GM19239 (cell line): ENCODE data around the gene MAP3K5.
A peak's percentile ranks its signal among the peaks of the same experiment; 100 is the strongest.
"Not testable (repeated sequence)": the region's sequence is repeated elsewhere in the genome, so short reads cannot be mapped to it uniquely, and the experiment has no call there.

Experiments
- DNase-seq: peaks from one replicate; pipeline ENCODE4 v3.0.0; 2011; ENCODE audit warnings: low spot score; ENCODE audit not compliant: insufficient read length
- FAIRE-seq: peaks from 2 replicates; lab custom pipeline; 2011; peaks lifted over from hg19 to GRCh38; lab: Jason Lieb, UNC

MAP3K5 gene, protein sequence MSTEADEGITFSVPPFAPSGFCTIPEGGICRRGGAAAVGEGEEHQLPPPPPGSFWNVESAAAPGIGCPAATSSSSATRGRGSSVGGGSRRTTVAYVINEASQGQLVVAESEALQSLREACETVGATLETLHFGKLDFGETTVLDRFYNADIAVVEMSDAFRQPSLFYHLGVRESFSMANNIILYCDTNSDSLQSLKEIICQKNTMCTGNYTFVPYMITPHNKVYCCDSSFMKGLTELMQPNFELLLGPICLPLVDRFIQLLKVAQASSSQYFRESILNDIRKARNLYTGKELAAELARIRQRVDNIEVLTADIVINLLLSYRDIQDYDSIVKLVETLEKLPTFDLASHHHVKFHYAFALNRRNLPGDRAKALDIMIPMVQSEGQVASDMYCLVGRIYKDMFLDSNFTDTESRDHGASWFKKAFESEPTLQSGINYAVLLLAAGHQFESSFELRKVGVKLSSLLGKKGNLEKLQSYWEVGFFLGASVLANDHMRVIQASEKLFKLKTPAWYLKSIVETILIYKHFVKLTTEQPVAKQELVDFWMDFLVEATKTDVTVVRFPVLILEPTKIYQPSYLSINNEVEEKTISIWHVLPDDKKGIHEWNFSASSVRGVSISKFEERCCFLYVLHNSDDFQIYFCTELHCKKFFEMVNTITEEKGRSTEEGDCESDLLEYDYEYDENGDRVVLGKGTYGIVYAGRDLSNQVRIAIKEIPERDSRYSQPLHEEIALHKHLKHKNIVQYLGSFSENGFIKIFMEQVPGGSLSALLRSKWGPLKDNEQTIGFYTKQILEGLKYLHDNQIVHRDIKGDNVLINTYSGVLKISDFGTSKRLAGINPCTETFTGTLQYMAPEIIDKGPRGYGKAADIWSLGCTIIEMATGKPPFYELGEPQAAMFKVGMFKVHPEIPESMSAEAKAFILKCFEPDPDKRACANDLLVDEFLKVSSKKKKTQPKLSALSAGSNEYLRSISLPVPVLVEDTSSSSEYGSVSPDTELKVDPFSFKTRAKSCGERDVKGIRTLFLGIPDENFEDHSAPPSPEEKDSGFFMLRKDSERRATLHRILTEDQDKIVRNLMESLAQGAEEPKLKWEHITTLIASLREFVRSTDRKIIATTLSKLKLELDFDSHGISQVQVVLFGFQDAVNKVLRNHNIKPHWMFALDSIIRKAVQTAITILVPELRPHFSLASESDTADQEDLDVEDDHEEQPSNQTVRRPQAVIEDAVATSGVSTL (N-terminal part only)

DNA sequence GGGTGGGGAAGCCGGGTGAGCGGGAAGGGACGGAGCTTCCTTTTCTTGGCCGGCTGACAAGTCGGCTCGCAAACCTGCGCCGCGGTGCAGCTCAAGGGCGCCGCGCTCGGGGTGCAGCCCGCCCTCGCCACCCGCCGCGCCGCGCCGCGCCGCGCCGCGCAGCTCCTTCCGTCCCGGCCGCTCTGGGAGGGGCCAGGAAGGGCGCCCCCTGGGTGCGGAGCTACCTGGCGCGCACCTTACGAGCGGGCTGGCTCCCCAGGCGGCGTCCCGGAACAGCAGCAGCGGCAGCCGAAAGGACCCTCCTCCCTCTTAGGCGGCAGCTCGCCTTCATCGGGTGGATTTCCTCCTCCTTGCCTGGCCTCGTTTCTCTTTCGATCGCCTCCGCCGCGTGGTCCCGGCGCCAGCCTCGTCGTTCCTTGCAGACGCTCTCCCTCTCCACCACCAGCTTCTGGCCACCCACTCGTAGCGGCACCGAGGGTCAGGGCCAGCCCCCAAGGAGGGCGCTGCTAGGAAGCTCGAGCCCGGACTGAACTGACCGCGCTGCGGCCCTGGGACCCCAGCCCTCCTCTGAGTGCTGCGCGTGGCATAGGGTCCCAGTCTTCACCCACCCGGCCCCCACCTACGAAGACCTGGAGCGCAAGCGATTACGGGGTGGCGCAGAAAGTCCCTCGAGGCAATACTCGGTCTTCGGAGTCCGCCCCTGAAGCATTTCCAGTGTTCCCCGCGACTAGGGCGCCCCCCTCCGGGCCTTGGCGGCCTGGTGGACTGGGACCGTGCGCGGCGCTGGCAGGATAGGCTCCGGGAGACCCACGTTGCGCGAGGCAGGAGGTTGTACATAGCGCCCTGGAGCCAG lies at the start of gene MAP3K5:
MAP3K5 (minus strand) TSS at position 68 of the 853 bp plus-strand sequence. CDS start 320 bp downstream, outside the sequence.
- FAIRE-seq (peak; percentile 94), DNase-seq (peak; percentile 39)

DNA sequence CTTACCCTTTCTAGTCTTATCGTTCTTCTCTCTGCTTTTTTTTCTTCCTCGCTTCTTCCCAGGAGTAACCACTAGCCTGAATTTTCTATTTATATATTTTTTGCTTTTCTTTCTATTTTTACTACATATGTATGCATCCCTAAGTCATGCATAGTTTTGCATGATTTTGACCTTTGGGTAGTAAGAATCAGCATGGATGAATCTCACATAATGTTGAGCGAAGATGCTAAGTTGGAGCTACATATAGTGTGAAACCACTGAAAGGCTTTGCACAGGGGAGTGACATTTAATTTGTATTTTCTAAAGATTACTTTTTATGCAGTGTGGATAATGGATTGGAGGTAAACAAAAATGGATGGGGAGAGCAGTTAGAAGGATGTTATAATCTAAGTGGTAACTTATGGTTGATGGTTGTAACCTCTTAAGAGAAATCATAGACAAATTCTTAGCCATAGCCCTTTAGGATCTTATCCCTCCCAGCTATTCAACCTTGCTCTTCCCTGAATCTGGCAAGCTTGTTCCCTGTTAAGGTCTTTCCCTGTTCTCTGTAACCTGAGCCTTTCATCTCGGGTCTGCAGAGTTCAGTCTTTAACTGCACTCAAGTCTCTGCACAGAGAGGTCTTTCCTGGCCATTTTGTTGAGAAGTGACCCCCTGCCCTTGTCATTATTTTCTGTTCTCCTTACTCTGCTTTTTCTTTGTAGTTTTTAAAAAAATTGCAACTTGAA lies 48.2 kb upstream of the MAP3K5 start:
- no peak for FAIRE-seq
- no peak for DNase-seq

DNA sequence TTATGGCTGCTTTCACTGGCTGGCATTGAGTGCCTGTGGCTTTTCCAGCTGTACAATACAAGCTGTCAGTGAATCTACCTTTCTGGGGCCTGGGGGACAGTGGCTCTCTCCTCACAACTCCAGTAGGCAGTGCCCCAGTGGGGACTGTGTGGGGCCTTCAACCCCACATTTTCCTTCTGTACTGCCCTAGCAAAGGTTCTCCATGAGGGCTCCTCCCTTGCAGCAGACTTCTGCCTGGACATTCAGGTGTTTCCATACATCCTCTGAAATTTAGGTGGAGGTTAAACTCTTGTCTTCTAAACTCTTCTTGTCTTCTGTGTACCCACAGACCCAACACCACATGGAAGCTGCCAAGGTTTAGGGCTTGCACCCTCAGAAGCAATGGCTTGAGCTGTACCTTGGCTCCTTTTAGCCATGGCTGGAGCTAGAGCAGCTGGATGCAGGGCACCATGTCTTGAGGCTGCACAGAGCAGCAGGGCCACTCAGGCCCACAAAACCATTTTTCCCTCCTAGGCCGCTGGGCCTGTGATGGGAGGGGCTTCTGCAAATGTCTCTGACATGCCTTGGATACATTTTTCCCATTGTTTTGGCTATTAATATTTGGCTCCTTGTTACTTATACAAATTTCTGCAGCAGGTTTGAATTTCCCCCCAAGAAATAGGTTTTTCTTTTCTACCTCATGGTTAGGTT lies 39.7 kb upstream of the MAP3K5 start:
- DNase-seq (no peak), FAIRE-seq (no peak)

DNA sequence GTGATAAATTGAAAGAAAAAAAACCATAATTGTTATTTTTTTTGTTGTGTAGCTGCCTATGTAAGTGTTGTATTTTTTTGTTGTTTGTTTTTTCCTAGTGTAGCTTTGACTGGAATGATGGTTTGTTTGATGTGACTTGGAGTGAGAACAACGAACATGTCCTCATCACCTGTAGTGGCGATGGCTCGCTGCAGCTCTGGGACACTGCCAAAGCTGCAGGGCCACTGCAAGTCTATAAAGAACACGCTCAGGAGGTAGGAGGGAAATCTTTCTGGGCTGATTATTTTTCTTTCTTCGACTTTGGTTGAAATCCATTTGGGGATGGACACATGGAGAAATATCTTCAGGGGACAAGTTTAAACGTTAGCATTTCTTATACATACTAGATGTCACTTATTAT lies 33.9 kb upstream of the MAP3K5 start:
- FAIRE-seq (no peak), DNase-seq (no peak)

DNA sequence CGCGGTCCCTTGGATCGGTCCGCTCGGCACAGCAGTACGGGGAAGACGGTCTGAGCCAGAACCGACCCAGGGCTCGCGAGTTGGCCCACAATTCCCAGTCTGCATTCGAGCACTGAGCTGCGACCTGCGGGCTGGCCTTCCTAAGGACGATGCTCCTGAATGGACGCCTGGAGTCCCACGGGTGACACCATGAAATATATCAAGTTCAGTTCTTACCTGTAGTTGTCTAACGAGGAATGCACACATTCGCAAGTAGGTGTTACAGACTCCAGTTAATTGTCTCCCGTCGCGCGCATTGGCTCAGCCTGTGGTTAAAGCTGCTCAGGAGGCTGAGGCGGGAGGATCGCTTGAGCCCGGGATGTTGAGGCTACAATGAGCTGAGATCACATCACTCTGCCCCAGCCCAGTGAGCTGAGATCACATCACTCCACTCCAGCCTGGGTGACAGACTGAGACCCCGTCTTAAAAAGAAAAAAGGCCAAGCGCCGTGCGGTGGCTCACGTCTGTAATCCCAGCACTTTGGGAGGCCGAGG lies 30.9 kb upstream of the MAP3K5 start:
- DNase-seq (no peak), FAIRE-seq (peak; percentile 61)

DNA sequence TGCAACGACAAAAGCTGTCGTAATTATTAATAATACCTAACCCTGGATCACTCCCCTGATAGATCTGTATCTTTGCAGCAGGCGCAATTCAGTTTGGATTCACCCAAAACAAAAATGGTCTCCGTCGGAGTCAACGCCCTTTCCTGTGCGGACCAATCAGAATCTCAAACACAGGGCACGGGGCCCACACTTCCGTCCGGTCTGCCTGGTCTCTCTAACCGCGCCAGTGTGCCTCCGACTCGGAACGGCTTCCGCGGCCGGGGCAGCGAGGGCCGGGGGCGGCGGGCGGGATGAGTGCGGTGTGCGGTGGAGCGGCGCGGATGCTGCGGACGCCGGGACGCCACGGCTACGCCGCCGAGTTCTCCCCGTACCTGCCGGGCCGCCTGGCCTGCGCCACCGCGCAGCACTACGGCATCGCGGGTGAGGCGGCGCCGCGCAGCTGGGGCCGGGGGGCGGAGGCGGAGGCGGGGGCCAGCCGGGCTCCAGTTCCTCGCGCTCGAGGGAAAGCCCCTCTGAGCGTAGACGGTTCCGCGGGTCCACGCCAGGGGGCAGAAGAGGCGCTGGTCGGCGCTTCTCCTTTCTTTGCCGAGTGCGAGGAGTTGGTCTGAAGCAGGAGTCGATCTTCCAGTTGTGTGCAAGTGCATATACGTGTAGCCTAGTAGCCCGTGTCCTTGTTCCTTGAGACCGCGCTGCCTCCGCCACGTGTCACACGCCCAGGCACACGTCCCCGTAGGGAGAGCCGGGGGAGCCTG lies 30.3 kb upstream of the MAP3K5 start, which contains the start of gene PEX7:
PEX7 (plus strand) TSS at position 217 of the 752 bp plus-strand sequence; CDS start at position 291, 74 bp downstream.
- DNase-seq = peak; percentile 71
- FAIRE-seq = peak; percentile 97

DNA sequence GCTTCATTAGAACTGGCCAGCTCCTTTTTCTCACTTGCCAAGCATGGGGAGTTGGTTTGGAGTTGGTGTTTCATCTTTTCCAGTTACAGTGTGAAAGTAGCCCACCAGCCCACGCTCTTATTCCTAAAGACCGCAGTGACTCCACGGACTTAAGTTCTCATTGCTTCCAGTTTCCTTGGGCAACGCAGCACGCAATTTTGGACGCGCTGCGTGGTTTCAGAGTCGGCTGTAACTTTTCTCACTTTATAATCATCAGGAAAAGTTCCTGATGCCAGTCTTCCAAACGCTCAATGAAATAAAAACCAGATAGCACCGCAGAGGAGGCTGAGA lies 29.7 kb upstream of the MAP3K5 start:
- DNase-seq (no peak), FAIRE-seq (no peak)

DNA sequence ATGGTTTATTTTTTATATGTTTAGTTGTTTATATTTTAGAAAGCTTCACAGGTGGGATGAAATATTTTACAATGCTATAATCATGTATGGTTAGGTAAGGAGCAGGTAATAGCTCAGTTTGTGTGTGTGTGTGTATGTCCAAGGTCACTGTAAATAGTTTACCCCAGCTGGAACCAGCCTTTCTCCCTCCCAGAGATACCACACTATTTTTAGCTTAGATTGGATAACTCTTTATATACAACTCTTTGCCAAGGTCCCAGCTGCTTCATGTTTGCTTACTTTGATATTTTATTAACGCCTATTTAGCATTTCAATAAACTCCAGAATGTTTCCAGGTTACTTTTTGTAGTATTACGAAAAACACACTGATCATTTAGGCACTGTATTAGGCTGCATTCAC lies 28.3 kb upstream of the MAP3K5 start:
- no peak for DNase-seq
- FAIRE-seq = no peak

DNA sequence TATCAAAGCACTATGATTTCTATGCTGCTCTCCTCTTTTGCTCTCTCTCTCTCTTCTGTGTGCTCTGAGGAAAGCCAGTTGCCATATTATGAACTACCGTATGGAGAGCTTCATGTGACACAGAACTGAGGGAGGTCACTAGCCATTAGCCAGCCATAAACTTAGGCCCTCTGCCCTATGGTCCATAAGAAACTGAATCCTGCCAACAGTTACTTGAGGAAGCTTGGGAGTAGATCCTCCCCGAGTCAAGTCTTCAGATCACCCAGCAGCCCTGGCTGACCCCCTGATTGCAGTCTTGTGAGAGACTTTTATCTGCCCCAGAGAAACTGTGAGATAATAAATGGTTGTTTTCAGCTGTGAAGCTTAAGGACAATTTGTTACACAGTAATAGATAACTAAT lies 24.4 kb upstream of the MAP3K5 start:
- FAIRE-seq = no peak
- DNase-seq = no peak

DNA sequence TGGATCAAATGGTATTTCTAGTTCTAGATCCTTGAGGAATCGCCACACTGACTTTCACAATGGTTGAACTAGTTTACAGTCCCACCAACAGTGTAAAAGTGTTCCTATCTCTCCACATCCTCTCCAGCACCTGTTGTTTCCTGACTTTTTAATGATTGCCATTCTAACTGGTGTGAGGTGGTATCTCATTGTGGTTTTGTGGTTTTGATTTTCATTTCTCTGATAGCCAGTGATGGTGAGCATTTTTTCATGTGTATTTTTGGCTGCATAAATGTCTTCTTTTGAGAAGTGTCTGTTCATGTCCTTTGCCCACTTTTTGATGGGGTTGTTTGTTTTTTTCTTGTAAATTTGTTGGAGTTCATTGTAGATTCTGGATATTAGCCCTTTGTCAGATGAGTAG lies 23.3 kb upstream of the MAP3K5 start:
- DNase-seq = not testable (repeated sequence)

DNA sequence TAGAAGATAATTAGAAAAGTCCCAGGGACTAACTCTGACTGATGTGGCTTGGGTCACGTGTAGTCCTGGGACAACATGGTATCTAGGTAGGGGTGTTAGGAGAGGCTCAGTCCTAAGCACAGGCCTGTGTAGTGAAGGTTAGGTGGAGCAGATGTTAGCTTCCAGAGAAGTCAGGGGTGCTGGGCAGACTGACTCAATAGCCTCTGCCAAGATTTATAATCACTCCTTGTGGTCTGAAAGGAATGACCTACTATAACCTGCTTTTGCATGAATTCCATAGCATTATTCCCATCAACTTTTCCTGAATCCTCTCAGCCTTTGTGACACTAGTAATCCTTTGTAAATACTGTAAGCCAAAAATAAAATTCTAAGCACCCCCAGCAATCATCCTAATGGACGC lies 19.9 kb upstream of the MAP3K5 start:
- no peak for FAIRE-seq
- DNase-seq = no peak

More for the DNA sequence above, 23.3 kb upstream of the MAP3K5 start:
- FAIRE-seq = not testable (repeated sequence)

DNA sequence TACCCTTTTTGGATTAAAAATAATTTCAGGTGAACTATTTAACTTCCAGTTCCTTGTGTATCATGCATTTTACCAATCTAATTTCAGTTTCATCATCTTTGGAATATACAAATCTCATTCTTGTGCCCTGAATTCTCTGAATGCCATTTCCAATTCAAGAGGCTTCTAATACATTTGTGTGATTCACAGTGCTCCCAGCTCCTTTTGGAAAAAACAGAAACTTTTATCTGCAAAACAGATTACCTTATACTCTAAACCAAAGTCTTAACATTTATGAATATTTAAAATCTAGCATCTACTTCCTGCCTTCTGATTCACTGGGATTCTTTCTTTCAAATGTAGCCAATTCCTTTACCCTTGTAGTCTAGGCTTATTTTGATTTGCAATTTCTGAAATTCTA lies 19.0 kb upstream of the MAP3K5 start:
- DNase-seq (no peak), FAIRE-seq (no peak)

DNA sequence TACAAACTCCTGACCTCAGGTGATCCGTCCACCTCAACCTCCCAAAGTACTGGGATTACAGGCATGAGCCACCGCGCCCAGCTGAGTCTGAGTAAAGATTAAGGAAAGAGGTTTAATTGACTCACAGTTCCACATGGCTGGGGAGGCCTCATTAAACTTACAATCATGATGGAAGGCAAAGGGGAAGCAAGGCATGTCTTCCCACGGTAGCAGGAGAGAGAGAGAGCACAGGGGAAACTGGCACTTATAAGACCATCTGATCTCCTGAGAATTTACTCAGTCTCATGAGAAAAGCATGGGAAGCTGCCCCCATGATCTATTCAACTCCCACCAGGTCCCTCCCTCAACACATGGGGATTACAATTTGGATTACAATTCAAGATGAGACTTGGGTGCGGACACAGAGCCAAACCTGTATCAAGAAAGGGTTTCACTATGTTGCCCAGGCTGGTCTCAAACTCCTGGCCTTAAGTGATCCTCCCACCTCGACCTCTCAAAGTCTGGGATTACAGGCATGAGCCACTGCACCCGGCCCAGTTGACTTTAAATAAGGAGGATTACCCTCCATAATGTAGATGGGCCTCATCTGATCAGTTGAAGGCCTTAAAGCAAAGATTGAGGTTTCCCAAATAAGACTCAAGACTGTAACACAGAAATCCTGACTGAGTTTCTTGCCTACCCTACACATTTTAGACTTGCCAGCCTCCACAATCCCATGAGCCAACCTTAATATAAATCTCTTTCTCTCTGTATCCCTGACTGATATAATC lies 17.0 kb upstream of the MAP3K5 start:
- FAIRE-seq = peak; percentile 70

DNA sequence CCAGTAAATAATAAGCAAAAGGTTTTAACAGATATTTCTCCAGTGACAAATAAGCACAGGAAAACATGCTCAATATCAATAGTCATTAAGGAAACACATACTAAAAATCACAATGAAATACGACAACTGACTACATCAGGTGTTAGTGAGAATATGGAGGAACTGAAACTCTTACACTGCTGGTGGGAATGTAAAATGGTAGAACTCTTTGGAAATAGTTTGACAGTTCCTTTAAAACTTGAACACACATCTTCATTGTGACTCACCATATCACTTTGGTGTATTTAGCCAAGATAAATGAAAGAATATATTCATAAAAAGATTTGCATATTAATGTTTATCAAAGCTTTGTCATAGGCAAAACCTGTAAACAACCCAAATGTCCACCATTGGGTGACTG lies 11.3 kb upstream of the MAP3K5 start:
- no peak for FAIRE-seq
- DNase-seq = no peak

More for the DNA sequence above, 17.0 kb upstream of the MAP3K5 start:
- DNase-seq = no peak

DNA sequence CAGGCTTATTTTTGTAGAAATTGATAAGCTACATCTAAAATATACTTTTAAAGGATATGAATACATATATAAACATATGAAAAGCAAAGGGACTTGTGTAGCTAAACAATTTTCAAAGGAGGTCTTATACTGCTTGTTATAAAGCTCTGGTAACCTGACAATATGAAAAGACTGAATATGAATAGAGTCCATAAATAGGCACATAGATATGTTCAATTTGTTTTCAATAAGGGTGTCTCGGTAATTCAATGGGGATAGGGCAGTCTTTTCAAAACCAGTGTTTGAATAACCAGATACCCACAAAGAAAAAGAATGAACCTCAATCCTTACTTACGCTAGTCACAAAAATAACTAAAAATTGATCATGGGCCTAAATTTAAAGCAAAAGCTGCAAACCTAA lies 9.3 kb upstream of the MAP3K5 start:
- FAIRE-seq = no peak
- DNase-seq = no peak

DNA sequence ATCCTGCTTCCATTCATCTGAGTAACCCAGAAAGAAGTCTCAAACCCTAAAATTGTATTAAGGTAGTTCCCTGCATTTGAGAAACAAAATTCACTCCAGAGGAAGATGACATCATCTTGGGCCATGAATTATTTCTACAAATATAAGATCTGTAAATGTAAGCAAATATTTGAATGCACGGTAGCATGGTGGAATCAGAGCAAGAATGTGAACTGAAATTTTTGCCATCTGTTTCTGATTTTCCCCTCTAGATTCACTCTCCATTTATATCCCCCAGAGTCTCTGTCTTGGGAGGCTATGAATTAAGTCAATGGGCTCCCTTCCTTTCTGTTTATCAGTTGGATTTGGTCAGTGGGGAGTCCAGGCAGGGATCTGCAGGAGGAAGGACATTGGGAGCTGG lies 5.8 kb upstream of the MAP3K5 start:
- FAIRE-seq = no peak
- DNase-seq = no peak

DNA sequence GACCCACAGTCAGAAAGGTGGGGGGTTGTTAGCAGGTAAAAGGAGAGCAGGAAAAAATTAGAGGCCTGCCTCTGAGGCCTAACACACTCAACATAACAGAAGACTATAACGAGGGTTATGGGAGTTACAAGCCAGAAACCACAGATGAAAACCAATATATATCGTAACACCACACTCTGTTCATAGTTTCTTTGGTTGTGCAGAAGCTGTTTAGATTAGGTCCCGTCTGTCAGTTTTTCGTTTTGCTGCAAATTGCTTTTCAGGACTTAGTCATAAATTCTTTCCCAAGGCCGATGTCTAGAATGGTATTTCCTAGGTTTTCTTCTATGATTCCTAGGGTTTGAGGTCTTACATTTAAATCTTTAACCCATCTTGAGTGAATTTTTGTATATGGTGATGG lies 3.7 kb upstream of the MAP3K5 start:
- no peak for DNase-seq
- FAIRE-seq = no peak
